ENCODE measurements around the gene TSHZ2.

DNA sequence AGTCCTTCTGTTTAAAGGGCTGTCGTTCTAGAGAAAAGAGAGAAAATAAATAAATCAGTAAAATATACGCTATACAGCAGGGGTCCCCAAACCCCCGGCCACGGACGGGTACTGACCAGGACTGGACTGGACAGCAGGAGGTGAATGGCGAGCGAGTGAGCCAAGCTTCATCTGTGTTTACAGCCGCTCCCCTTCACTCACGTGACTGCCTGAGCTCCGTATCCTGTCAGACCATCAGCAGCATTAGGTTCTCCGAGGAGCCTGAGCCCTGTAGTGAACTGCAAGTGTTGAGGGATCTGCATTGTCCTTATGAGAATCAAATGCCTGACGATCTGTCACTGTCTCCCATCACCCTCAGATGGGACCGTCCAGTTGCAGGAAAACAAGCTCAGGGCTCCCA is 545.0 kb downstream of the TSHZ2 start:
- TF ChIP-seq, protein P1, sequence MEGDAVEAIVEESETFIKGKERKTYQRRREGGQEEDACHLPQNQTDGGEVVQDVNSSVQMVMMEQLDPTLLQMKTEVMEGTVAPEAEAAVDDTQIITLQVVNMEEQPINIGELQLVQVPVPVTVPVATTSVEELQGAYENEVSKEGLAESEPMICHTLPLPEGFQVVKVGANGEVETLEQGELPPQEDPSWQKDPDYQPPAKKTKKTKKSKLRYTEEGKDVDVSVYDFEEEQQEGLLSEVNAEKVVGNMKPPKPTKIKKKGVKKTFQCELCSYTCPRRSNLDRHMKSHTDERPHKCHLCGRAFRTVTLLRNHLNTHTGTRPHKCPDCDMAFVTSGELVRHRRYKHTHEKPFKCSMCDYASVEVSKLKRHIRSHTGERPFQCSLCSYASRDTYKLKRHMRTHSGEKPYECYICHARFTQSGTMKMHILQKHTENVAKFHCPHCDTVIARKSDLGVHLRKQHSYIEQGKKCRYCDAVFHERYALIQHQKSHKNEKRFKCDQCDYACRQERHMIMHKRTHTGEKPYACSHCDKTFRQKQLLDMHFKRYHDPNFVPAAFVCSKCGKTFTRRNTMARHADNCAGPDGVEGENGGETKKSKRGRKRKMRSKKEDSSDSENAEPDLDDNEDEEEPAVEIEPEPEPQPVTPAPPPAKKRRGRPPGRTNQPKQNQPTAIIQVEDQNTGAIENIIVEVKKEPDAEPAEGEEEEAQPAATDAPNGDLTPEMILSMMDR (IDR thresholded peaks at IDR 0.05): no peak
- TF ChIP-seq POLR2A (IDR thresholded peaks at IDR 0.05): no peak
